Eye (tissue), 1 donor: Measurements from ENCODE around the gene PODN.

Source experiments
- DNase-seq: peaks from one replicate; pipeline ENCODE4 v3.0.0-alpha.2; 2015

The PODN gene

GRCh38 chr1:53091841-53092645, 30.0 kb downstream of the PODN start:
- DNase-seq = no peak

GRCh38 chr1:53092659-53093450, 30.8 kb downstream of the PODN start:
- no peak for DNase-seq

DNA sequence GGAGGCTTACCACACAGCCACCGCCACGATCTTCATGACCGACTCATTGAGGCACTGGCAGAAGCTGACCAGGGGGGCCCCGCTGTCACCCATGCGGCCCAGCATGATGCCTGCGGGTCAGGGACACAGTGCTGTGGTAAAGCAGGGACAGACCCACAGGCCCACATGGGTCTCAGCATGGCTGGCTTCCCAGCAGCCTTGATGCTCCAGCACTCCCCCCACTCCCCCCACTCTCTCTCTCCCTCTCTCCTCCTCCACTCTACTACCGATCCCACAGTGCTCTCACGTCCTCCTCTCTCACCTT, 31.4 kb downstream of the PODN start:
- no peak for DNase-seq

DNA sequence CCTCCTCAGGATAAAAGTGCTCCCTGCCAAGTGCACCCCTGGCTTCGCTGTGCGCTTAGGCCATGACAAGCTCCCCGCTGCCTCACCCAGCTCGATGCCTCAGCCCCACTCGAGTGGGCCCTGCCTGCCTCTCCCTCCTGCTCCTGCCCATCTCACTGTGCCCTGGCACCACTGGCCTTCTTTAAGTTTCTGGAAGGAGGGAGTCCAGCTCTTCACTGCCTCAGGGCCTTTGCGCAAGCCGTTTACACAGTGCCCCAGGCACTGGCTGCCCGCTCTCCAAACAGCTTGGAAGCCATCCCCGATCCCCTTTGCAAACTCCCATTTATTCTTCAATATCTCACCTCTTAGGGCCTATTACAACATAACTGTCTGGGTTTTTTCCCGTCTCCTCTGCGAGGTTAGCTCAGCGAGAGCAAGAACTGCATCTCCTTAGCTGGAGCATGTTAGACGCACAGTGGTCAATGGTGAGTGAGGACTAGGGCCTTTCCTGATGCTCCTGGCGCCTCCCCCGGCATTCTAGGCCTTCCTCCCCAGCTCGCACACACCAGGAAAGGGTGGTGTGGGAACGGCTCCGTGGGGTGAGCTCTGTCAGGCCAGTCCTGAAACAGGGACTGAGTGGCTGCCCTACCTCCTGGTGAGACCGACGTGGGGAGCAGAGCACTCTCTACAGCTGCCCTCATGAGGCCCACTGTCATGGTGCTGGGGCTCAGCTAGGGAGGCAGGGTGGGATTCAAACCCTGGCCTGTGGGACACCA, 31.9 kb downstream of the PODN start:
- DNase-seq = no peak

DNA sequence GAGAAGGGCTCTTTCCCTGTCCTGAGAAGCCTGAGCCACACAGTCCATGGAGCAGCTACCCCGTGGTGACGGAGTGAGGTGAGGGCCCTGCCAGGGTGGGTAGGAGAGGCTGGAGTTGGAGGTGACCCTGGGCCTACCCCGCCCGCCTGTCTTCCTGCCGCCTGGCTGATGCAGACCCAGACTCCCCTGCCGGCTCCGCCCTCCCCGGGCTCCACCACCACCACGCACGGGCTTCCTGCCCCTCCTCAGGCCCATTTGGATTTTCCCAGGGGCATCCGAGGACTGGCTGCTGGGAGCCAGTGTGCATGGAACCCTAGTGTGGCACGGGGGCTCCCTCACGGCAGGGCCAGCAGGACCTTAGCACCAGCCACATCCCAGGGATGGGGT, 32.5 kb downstream of the PODN start:
- no peak for DNase-seq

DNA sequence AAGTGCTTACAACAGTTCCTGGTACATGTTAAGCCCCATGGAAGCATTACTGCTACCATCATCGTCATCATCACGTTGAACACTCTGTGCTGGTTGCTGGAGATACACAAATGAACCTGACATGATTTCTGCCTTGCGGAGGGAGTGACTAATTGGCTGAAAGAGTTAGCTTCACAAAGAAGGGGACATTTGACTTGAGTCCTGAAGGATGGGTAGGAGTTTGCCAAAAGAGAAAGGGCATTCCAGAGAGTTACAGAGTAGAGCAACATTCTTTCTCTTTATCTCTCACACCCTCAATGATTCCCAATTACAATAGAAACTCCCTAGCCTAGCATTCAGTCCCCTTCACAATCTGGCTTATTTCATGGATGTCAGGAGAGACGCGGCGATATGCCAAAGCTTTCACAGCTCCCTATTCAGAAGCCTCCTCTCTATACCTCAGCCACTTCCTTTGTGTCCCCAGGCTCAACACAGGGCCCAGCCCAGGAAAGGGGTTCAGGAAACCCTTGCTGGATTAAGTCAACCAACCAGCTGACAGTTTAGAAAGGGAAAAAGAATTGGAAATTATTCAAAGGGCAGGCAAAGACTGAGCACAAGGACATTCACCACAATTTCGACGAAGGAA, 42.4 kb downstream of the PODN start:
- DNase-seq = no peak

GRCh38 chr1:53107090-53107489, 45.1 kb downstream of the PODN start:
- DNase-seq = no peak

GRCh38 chr1:53107570-53108322, 45.7 kb downstream of the PODN start:
- no peak for DNase-seq

DNA sequence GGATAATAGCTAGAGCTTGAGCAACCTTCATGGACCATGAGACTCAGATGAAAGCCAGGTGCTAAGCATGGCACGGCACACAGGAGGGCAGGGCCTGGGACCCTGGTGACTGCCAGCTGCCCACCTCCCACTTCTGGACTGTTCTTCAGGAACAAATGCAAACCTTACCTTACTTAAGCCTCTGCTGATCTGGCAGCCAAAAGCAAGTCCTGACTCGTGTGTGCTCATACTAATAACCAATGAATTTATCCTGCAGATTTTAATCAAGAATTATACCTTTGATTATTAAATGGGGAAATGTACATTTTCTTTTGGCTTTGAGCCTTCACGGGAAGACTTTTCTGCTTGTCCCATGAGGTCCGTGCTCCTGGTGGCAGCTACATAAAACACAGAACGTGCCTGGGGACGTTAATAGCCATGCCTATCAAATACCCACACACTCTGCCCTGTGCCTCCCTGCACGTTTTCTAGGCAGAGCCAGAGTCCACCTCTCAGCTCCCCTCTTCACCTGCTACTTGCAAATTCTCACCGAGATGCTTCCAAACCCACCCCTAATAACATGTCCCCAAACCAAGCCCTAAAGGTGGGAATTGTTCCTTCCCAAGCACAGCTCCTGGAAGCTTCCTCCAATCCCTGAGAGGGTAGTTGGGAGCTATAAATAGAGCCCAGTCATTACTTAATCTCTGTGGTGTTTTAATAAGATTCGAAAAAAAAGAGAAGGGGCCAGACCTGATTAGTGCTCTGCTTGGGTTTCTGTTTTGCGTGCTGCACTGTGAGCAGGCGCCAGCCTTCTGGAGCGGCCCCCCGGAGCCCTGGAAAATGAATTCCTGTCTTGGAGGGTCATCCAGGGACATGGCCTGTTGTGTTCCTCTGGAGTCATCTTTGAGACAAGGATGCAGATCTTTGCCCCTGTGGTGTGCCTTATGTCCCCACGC, 46.9 kb downstream of the PODN start:
- no peak for DNase-seq

GRCh38 chr1:53110370-53111072, 48.5 kb downstream of the PODN start:
- DNase-seq = no peak

GRCh38 chr1:53111073-53111556, 49.1 kb downstream of the PODN start:
- DNase-seq = no peak

DNA sequence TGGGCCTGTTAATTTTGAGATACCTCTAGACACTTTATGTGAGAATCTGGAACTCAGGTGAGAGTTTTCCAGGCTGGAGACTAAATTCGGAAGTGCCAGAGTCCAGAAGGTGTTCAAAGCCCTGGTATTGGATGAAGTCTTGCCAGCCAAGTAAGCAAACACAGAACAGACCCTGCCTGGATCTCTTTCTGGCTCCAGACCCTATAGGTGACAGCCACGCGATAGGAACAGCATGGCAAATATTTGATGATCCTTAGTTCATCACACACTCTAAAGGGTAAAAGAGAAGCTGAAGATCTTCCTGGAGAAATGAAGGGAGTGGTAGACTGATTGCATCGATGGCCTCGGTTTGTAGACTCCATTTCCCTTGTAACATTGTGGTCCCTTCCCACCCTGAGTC, 49.7 kb downstream of the PODN start:
- no peak for DNase-seq

GRCh38 chr1:53112271-53112774, 50.3 kb downstream of the PODN start:
- DNase-seq = no peak

GRCh38 chr1:53112861-53113260, 50.8 kb downstream of the PODN start:
- no peak for DNase-seq

DNA sequence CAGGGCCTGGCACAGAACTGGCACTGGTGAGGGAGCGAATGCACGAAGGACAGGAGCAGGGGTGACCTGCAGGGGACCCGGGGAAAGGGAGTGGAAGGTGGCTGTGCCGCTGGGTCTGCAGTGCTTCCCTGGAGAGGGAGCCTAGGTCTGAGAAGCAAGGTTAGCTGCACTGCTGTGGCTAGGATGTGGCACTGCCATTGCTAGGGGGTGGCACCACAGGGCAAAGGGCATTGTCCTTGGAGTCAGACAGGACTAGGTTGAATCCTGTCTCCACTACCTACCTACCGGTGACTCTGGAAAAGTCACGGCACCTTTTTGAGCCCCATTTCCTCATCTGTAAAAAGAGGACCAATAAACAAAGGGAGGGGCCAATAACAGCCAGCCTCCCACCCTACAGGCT, 52.1 kb downstream of the PODN start:
- no peak for DNase-seq

- no peak for DNase-seq
Measured at GRCh38 chr1:53114581-53115400, 52.8 kb downstream of the PODN start.

GRCh38 chr1:53115403-53116306, 53.6 kb downstream of the PODN start:
- peak; percentile 65 for DNase-seq

DNA sequence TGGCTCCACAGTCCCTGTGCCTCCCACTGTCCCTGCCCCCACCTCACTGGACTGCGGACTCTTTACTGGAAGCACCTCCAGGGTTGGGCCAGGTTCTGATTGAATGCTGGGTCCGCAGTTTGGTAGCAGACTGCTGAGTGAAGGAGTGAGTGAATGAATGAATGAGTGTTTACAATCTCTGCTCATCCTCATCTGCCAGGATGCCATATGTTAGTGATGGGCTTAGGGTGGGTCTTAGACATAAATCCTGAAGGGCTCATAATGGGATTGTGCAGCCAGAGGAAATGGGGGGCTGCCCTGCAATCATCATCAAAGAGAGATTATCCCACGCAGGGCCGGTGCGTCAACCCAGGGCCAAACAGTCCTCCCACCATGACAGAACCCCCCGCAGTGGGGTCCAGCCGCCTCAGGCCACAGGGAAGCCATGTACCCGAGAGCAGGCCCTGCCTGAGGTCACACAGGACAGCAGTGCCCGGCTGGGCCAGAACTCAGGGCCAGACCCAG, 54.3 kb downstream of the PODN start:
- DNase-seq = no peak
